Measurements from ENCODE around the gene MYPN.

The MYPN gene

GRCh38 chr10:68086011-68086410 lies 23.3 kb upstream of the MYPN start:
- Mint-ChIP-seq H3K27me3 (peaks cover 4% of the 10 kb centered on the region), H3K4me1 (ENCODE audit: low read depth) (peaks cover 2% of the 10 kb centered on the region), H3K36me3 (no peaks in the 10 kb centered on the region), H3K9me3 (ENCODE audit: low read depth) (no peaks in the 10 kb centered on the region), H3K4me3 (no peak overlapping the region), H3K27ac (no peak overlapping the region)

- Mint-ChIP-seq H3K36me3 (no peaks in the 10 kb centered on the region), H3K27me3 (peaks cover 4% of the 10 kb centered on the region), H3K27ac (no peak overlapping the region), H3K4me3 (no peak overlapping the region), H3K4me1 (ENCODE audit: low read depth) (peaks cover 2% of the 10 kb centered on the region), H3K9me3 (ENCODE audit: low read depth) (no peaks in the 10 kb centered on the region)
Observed at GRCh38 chr10:68086910-68087684, 22.2 kb upstream of the MYPN start.

GRCh38 chr10:68087685-68088401 lies 21.4 kb upstream of the MYPN start:
- H3K4me3 Mint-ChIP-seq = no peak overlapping the region
- no peak overlapping the region for H3K27ac Mint-ChIP-seq
- peaks cover 2% of the 10 kb centered on the region for H3K4me1 Mint-ChIP-seq (ENCODE audit: low read depth)
- H3K9me3 Mint-ChIP-seq (ENCODE audit: low read depth) = no peaks in the 10 kb centered on the region
- H3K27me3 Mint-ChIP-seq = peaks cover under 1% of the 10 kb centered on the region
- no peaks in the 10 kb centered on the region for H3K36me3 Mint-ChIP-seq

- H3K4me3 Mint-ChIP-seq = no peak overlapping the region
- H3K9me3 Mint-ChIP-seq (ENCODE audit: low read depth) = no peaks in the 10 kb centered on the region
- no peaks in the 10 kb centered on the region for H3K27me3 Mint-ChIP-seq
- H3K27ac Mint-ChIP-seq = no peak overlapping the region
- peaks cover 2% of the 10 kb centered on the region for H3K4me1 Mint-ChIP-seq (ENCODE audit: low read depth)
- no peaks in the 10 kb centered on the region for H3K36me3 Mint-ChIP-seq
Observed at GRCh38 chr10:68088740-68089139, 20.5 kb upstream of the MYPN start.

GRCh38 chr10:68090586-68090985 lies 18.7 kb upstream of the MYPN start:
- H3K4me3 Mint-ChIP-seq = no peak overlapping the region
- H3K27me3 Mint-ChIP-seq = no peaks in the 10 kb centered on the region
- peaks cover 2% of the 10 kb centered on the region for H3K4me1 Mint-ChIP-seq (ENCODE audit: low read depth)
- H3K36me3 Mint-ChIP-seq = no peaks in the 10 kb centered on the region
- H3K9me3 Mint-ChIP-seq (ENCODE audit: low read depth) = no peaks in the 10 kb centered on the region
- H3K27ac Mint-ChIP-seq = no peak overlapping the region

- Mint-ChIP-seq H3K9me3 (ENCODE audit: low read depth) (no peaks in the 10 kb centered on the region), H3K4me1 (ENCODE audit: low read depth) (peaks cover 2% of the 10 kb centered on the region), H3K27me3 (no peaks in the 10 kb centered on the region), H3K36me3 (no peaks in the 10 kb centered on the region), H3K4me3 (no peak overlapping the region), H3K27ac (no peak overlapping the region)
Observed at GRCh38 chr10:68092512-68092911, 16.8 kb upstream of the MYPN start.

- H3K27me3 Mint-ChIP-seq = no peaks in the 10 kb centered on the region
- H3K9me3 Mint-ChIP-seq (ENCODE audit: low read depth) = no peaks in the 10 kb centered on the region
- no peaks in the 10 kb centered on the region for H3K36me3 Mint-ChIP-seq
- H3K4me3 Mint-ChIP-seq = no peak overlapping the region
- H3K27ac Mint-ChIP-seq = no peak overlapping the region
- H3K4me1 Mint-ChIP-seq (ENCODE audit: low read depth) = no peaks in the 10 kb centered on the region
Observed at GRCh38 chr10:68095153-68095552, 14.1 kb upstream of the MYPN start.

- Mint-ChIP-seq H3K27me3 (no peaks in the 10 kb centered on the region), H3K36me3 (no peaks in the 10 kb centered on the region), H3K9me3 (ENCODE audit: low read depth) (no peaks in the 10 kb centered on the region), H3K27ac (no peak overlapping the region), H3K4me1 (ENCODE audit: low read depth) (no peaks in the 10 kb centered on the region), H3K4me3 (no peak overlapping the region)
Observed at GRCh38 chr10:68096913-68097516, 12.3 kb upstream of the MYPN start.

GRCh38 chr10:68099736-68100135 lies 9.6 kb upstream of the MYPN start:
- Mint-ChIP-seq H3K27me3 (no peaks in the 10 kb centered on the region), H3K4me3 (no peak overlapping the region), H3K4me1 (ENCODE audit: low read depth) (no peaks in the 10 kb centered on the region), H3K27ac (no peak overlapping the region), H3K9me3 (ENCODE audit: low read depth) (no peaks in the 10 kb centered on the region), H3K36me3 (no peaks in the 10 kb centered on the region)

GRCh38 chr10:68101066-68101465 lies 8.2 kb upstream of the MYPN start:
- no peak overlapping the region for H3K27ac Mint-ChIP-seq
- H3K9me3 Mint-ChIP-seq (ENCODE audit: low read depth) = no peaks in the 10 kb centered on the region
- no peak overlapping the region for H3K4me3 Mint-ChIP-seq
- no peaks in the 10 kb centered on the region for H3K4me1 Mint-ChIP-seq (ENCODE audit: low read depth)
- no peaks in the 10 kb centered on the region for H3K27me3 Mint-ChIP-seq
- no peaks in the 10 kb centered on the region for H3K36me3 Mint-ChIP-seq

- no peak overlapping the region for H3K4me3 Mint-ChIP-seq
- no peaks in the 10 kb centered on the region for H3K36me3 Mint-ChIP-seq
- peaks cover 3% of the 10 kb centered on the region for H3K27me3 Mint-ChIP-seq
- H3K9me3 Mint-ChIP-seq (ENCODE audit: low read depth) = no peaks in the 10 kb centered on the region
- H3K4me1 Mint-ChIP-seq (ENCODE audit: low read depth) = no peaks in the 10 kb centered on the region
- no peak overlapping the region for H3K27ac Mint-ChIP-seq
Observed at GRCh38 chr10:68103261-68103878, 5.9 kb upstream of the MYPN start.

GRCh38 chr10:68103901-68104300 lies 5.4 kb upstream of the MYPN start:
- Mint-ChIP-seq H3K4me3 (no peak overlapping the region), H3K27me3 (peaks cover 3% of the 10 kb centered on the region), H3K27ac (no peak overlapping the region), H3K9me3 (ENCODE audit: low read depth) (no peaks in the 10 kb centered on the region), H3K4me1 (ENCODE audit: low read depth) (no peaks in the 10 kb centered on the region), H3K36me3 (no peaks in the 10 kb centered on the region)

- Mint-ChIP-seq H3K4me3 (no peak overlapping the region), H3K9me3 (ENCODE audit: low read depth) (no peaks in the 10 kb centered on the region), H3K27ac (no peak overlapping the region), H3K27me3 (peaks cover 6% of the 10 kb centered on the region), H3K36me3 (no peaks in the 10 kb centered on the region), H3K4me1 (ENCODE audit: low read depth) (no peaks in the 10 kb centered on the region)
Observed at GRCh38 chr10:68105820-68106219, 3.5 kb upstream of the MYPN start.

GRCh38 chr10:68106656-68107055 lies 2.6 kb upstream of the MYPN start:
- Mint-ChIP-seq H3K4me3 (no peak overlapping the region), H3K36me3 (no peaks in the 10 kb centered on the region), H3K27ac (no peak overlapping the region), H3K4me1 (ENCODE audit: low read depth) (no peaks in the 10 kb centered on the region), H3K9me3 (ENCODE audit: low read depth) (no peaks in the 10 kb centered on the region), H3K27me3 (peaks cover 6% of the 10 kb centered on the region)

- no peaks in the 10 kb centered on the region for H3K4me1 Mint-ChIP-seq (ENCODE audit: low read depth)
- no peak overlapping the region for H3K27ac Mint-ChIP-seq
- no peak overlapping the region for H3K4me3 Mint-ChIP-seq
Observed at GRCh38 chr10:68107651-68108050, 1.6 kb upstream of the MYPN start.

More at GRCh38 chr10:68107651-68108050, 1.6 kb upstream of the MYPN start:
- Mint-ChIP-seq H3K9me3 (ENCODE audit: low read depth) (no peaks in the 10 kb centered on the region), H3K27me3 (peaks cover 6% of the 10 kb centered on the region), H3K36me3 (no peaks in the 10 kb centered on the region)

Data from activated naive CD8-positive, alpha-beta T cell (primary cell).